NCI-H510A (cell line): ENCODE results near the gene PARK7.

ENCODE experiments used
- DNase-seq: peaks from one replicate; lab custom pipeline; 2025; lab: John Stamatoyannopoulos, UW

The PARK7 gene

DNA sequence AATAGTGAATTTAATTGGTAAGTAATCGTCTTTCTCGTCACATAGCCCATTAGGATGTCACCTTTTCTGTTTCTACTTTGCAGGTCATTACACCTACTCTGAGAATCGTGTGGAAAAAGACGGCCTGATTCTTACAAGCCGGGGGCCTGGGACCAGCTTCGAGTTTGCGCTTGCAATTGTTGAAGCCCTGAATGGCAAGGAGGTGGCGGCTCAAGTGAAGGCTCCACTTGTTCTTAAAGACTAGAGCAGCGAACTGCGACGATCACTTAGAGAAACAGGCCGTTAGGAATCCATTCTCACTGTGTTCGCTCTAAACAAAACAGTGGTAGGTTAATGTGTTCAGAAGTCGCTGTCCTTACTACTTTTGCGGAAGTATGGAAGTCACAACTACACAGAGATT is 23.3 kb downstream of the PARK7 start:
- DNase-seq, result peak; percentile 24

DNA sequence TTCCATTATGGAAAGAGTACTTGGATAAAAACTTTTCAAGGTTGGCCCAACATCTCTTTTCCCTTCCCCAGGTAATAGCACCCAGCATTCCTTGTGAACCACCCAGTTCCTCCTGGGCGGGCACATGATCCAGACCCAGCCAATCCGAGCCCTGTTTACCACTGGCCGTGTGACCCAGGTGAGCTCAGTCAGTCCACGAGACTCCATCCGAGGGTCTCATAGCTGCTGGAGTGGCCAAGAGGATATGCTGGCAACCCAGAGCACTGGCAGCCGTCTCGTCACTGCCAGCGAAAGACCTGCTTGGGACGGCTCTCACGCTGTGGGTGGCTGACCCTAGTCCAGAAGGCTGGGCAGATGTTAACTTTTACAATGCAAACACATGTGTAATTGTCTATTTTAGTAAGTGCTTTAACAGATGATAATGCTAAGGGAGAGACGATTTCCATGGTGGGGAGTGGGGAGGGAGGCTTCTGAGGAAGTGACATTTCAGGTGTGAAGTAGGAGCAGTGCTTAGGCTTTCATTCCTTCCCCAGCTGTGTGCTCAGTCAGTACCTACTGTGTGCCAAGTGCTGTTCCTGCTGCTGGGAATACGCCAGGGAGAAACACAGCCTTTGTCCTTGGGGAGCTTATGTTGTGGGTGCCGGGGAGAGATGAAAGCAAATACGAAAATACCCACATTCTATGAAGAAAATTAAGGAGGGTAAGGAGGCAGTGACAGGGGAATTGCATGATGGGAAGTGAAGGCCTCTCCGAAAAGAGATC is 24.5 kb downstream of the PARK7 start:
- DNase-seq, result no peak

DNA sequence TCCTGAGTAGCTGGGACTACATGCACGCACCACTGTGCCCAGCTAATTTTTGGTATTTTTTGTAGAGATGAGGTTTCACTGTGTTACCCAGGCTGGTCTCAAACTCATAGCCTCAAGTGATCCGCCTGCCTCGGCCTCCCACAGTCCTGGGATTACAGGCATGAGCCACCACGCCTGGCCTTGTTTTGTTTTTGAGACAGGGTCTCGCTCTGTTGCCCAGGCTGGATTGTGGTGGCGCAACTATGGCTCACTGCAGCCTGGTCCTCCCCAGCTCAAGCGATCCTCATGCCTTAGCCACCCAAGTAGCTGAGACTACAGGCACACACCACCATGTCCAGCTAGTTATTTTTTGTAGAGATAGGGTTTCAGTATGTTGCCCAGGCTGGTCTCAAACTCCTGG is 26.0 kb downstream of the PARK7 start:
- DNase-seq, result no peak

DNA sequence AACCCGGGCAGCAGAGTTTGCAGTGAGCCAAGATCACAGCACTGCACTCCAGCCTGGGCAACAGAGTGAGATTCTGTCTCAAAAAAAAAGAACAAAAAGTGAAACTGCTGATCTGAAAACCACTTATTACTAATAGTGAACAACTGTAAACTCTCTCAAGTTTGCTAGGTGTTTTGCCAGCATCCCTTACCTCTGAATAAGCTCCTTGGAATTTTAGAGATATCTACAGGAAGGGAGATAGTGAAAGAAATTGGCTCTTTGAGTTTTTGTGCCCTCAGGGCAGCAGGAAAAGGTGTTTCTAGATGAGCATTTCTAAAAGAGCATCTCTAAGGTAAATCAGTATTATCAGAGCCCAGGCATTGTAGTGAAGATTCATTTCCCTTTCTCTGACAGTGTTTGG is 27.1 kb downstream of the PARK7 start:
- DNase-seq, result no peak

DNA sequence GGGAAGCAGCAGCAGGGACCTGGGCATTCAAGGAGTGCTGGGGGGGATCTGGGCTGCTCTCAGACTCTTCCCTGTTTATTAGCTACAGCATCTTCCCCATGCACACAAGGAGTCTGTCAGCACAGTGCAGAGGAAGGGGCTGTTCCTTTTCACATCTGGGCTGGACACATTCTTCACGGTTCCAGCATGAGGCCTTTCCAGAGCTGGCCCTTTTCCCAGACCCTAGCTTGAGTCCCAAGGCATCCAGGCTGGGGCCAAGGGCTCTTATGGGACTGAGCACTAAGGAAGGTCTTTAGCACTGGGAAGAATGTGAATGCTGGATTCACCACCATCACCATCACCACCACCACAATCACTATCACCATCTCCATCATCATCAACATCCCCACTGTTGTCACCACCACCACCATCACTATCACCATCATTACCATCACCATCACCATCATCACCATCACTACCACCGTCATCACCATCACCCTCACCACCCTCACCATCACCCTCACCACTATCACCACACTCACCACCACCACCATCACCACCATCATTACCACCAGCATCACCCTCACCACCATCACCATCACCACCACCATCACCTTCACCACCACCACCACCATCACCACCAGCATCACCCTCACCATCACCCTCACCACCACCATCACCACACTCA is 28.4 kb downstream of the PARK7 start:
- DNase-seq, result no peak

DNA sequence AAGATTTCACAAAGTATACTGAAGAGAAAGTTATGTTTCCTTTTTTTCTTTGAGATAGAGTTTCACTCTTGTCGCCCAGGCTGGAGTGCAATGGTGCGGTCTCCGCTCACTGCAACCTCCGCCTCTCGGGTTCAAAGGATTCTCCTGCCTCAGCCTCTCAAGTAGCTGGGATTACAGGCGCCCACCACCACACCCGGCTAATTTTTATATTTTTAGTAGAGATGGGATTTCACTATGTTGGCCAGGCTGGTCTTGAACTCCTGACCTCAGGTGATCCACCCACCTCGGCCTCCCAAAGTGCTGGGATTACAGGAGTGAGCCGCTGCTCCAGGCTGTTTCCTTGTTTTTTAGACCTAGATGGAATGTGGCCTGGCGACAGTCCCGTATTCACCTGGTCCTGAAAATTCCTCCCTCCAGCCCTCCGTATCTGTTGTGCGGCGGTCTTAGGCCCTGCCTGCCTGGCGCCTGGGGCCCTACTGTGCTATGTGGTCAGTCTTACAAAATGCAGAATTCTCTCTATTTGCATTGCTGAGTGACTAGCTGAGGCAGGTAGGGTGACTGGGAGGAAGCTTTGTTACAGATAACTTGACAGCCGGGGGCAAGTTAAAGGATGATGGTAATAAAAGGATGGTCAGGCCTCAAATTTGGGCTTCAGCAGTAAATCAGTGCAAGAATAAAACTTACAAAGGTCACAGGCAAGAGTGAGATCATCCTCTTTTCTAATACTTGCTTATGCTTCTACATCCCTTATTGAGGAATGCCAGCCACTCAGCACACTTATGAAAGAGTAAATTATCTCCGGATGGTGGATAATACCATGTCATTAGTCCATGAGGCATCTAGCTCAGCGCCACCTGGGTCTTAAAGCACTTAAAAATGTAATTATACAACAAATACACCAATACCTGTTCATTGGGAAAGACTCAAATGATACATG is 30.3 kb downstream of the PARK7 start:
- no peak for DNase-seq

DNA sequence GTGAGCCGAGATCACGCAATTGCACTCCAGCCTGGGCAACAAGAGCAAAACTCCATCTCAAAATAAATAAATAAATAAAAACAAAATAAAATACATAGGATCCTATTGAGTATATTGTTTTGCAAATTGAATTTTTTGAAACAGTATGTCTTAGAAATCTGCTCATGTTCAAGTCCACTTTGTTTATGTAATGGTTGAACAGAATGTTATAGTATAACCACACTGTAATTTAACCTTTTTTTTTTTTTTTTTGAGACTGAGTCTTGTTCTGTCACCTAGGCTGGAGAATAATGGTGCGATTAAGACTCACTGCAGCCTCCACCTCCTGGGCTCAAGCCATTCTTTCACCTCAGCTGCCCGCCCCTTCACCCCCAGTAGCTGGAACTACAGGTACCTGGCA is 31.4 kb downstream of the PARK7 start:
- no peak for DNase-seq

DNA sequence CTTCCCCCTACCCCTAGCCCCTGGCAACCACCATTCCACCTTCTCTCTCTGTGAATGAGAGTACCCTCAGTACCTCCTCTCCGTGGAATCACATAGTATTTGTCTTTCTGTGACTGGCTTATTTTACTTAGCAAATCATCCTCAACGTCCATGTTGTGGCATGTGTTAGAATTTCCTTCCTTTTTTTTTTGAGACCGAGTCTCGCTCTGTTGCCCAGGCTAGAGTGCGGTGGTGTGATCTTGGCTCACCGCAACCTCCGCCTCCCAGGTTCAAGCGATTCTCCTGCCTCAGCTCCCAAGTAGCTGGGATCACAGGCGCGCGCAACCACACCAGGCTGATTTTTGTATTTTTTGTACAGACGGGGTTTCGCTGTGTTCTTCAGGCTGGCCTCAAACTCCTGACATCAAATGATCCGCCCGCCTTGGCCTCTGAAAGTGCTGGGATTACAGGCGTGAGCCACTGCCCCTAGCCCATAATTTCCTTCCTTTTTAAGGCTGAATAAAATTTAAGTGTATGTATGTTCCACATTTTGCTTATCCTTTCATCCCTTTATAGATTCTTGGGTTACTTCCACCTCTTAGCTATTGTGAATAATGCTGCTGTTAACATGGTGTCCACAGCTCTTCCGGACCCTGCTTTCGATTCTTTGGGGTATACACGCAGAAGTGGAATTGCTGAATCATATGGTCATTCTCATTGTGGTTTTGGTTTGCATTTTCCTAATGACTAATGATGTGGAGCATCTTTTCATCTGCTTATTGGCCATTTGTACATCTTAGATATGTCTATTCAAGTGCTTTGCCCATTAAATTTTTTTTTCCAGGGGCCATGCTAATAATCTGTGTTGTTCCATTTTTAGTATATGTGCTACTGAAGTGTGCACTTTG is 32.3 kb downstream of the PARK7 start:
- DNase-seq, result no peak

DNA sequence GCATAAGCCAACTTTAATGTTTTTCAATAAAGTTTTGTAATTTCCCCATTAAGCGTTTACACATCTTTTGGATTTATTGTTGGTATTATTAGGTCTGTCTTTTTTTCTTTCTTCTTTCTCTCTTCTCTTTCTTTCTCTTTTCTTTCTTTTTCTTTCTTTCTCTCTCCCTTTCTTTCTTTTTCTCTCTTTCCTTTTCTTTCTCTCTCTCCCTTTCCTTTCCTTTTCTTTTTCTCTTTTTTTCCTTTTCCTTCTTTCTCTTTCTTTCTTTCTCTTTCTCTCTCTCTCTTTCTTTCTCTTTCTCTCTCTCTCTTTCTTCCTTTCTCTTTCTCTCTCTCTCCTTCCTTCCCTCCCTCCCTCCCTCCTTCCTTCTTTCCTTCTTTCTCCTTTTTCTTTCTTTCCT is 33.3 kb downstream of the PARK7 start:
- DNase-seq, result no peak

DNA sequence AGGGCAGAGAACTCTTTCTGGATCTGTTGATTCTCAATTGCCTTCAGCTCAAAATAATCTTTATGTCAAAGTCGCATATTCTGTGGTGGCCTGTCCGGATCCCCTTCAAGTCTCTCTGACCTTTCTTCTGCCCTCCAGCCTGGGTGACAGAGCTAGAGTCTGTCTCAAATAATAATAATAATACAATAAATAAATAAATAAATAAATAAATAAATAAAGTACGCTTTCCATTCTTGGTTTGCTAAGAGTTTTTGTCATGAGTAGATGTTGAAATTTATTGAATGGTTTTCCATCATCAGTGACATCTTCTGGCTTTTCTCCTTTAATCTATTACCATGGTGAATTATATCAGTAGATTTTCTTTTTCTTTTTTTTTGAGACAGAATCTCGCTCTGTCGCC is 33.9 kb downstream of the PARK7 start:
- DNase-seq, result no peak

DNA sequence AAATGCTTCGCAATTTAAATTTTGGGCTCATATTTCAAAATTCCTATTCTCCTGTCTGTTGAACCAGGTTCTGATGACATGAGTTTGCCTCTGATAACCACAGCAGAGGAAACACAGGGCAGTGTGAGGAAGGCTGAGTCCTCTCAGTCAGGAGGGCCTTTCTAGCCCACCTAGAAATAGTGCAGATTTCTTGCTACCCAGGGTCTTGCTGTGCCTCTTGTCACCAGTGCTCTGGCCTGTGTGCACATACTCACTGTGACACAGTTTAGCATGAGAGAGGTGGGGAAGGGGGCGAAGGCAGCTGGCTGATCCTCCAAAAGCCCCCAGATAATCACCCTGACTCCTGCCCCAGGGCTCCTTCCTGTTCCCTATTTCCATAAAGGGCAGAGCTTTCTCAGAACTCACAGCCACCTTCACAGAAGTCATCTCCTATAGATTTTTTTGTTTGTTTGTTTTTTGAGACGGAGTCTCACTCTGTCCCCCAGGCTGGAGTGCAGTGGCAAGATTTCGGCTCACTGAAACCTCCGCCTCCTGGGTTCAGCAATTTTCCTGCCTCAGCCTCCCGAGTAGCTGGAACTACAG is 40.9 kb downstream of the PARK7 start:
- DNase-seq, result no peak

DNA sequence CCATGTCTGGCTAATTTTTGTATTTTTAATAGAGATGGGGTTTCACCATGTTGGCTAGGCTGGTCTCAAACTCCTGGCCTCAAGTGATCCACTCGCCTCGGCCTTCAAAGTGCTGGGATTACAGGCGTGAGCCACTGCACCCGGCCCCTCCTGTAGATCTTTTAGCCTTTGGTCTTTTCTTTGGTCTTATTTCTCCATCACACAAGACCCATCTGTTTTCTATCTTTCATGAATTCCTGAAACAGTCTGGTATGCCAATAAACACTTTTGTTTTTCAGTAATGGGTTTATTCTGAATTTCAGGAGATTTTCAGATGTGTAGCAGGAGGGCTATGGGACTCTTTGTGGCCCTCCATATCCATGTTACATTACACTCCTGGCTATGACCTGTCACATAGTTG is 41.4 kb downstream of the PARK7 start:
- DNase-seq, result no peak

DNA sequence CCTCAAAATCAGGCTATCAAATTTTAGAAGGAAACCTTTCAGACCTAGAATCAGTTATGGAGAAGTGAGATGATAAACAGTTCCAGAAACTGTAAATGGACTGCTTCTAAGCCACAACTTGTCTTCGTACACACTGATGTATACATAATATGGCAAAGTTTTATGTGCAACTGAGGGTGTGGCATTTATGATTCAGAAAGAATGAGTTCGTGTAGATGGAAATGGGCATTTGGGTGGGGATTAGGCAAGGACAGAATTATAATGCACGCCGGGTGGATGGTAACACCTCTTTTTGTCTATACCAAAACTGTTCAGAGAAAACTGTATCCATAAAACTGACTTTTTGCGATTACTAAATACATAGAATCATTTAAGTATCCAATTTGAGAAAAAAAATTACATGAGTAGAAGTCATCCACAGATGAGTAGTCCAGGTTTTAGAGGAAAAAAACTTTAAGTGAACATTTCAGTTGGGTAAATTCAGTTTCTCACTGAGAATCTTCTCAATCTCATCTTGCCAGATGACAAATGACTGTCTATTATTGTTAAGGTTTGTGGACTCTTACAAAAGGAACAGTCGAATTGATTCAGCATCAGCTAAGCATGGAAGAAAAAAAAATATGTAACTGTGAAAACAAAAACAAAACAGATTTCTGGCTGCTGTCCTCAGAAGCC is 42.1 kb downstream of the PARK7 start:
- no peak for DNase-seq

DNA sequence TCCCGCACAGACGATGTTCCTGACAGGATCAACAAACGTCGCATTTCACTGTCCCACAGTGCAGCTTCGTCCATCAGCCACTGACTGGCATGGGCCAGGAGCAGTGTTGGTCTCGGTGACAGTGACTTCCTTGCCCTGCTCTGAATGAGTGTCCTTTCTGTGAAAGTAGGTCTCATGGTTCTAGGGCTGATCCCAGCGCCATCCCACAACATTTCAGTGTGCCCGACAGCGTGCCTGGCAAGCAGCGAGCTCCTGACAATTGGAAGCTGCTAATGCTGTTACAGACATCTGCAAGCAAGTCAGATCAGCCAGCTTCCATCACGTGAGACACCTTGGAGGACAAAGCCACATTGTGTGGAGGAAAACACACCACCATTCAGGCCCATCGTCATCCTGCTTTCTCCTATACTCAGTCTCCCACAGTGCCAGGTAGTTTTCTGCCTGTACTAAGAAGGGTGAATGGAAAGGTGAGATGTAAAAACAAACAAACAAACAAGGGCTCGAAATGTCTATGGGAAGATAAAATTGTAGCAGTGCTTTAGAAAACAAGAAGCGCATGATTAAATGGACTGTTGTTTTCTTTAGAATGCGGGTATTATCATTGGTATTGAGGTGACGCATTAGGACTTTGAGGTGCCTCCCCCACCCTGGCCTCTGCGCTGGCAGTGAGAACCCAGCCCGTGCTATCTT is 42.7 kb downstream of the PARK7 start:
- no peak for DNase-seq

DNA sequence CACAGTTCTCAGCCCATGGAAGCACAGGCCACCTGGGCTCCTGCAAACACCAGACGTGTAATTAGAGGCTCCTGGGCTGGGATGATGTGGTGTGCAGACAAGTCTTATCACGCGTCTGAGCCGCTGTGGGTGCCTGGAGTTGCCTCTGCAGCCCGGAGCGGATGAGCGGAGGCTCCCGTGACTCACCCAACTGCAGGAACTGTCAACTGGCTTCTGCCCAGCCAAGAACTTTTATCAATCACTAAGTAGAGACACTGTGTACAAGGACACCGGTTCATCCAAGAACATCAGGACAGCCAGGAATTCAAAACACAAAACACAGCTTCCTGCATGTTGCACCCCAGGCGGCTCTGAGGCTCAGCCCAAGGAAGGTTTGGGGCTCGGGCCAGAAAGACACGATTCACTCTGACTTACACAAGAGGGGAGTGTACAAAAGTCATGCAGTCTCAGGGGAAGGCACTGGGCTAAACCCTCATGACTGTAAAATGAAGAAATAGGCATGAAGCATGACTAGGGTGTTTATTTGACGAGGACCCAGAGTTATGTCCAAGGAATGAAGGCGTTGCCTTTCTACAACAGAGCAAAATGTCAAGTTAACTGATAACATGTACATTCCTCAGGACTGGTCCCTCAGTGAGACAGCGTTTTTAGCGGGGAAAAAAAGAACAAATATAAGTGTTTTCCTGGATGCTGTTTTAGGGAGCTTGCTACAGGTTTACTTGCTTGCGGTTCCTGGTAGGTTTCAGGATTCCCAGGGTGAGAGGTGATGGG is 43.5 kb downstream of the PARK7 start:
- DNase-seq, result peak; percentile 91

DNA sequence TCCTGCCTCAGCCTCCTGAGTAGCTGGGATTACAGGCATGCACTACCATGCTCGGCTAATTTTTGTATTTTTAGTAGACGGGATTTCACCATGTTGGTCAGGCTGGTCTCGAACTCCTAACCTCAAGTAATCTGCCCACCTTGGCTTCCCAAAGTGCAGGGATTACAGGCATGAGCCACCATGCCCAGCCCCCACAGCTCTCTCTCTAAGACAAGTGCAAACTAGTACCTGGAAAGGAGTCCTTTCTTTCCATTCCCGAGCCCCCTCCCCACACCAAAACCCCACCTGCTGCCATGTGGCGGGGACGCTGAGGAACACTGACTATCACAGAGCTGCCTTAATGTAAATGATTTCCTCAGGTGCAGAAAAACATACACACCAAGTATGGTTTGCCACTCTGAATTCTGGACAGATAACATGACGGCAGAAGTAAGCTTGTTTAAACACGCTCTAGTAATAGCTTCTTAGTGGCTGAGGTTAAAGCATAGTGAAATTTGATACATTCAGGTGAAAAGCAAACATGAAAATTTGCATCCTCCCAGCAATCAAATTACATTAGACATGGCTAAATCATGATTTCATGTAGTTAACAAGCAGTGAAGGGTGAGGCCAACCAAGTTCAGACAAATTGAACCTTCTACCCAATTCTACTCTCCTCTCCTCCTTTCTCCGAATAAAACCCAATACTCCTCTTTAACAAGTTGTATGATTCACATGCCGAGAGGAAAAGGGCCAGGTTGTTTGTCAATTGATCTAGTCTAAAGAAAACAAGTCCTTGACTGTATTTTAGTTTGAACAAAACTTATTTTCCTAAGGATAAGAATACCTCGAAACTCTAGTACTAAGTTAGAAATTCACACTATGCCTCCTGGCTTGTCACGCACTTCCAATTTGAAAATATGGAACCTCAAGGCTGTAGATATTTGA is 44.8 kb downstream of the PARK7 start:
- DNase-seq, result peak; percentile 97

DNA sequence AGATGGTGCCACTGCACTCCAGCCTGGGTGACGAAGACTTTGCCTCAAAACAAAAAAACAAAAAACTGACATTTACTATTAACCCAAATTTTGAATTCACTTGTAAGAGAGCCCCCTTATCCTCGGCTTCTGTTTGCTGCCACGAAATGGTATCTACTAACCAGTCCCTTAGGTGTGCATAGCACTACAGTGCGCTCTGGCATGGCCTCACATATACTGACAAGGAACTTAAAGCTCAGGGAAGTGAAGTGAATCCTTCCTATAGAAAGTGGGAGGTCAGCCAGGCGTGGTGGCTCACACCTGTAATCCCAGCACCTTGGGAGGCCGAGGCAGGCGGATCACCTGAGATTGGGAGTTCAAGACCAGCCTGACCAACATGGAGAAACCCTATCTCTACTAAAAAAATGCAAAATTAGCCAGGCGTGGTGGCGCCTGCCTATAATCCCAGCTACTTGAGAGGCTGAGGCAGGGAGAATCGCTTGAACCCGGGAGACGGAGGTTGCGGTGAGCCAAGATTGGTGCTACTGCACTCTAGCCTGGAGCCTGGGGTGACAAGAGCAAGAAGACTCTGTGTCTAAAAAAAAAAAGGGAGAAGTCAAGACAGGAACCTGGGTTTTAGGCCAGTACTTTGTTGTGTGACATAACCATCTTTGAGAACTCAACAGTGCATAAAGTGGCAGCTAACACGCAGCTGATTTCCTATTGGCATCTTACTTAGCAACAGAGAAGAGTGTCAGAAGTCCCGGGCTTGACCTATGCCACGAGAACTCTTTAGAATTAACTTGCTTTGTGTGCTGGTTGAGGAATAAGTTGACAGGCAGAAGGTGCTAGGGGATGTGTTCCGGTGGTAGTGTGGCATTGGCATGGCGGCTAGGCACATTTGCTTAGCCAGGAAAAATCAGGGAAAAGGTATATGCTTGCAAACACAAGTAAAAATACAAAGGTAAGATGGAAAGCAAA is 47.8 kb downstream of the PARK7 start:
- no peak for DNase-seq
